IPS-11a (cell line): ENCODE data around the gene CENPB.

Experiments
- H3K4me3 ChIP-seq: one replicate; pipeline ENCODE4 v1.5.1; 2013; ENCODE audit warnings: low read depth, low read length, control low read depth

CENPB gene

GRCh38 chr20:3751305-3751674, 35.2 kb downstream of the CENPB start:
- peak overlapping the region; percentile 40 for H3K4me3 ChIP-seq

DNA sequence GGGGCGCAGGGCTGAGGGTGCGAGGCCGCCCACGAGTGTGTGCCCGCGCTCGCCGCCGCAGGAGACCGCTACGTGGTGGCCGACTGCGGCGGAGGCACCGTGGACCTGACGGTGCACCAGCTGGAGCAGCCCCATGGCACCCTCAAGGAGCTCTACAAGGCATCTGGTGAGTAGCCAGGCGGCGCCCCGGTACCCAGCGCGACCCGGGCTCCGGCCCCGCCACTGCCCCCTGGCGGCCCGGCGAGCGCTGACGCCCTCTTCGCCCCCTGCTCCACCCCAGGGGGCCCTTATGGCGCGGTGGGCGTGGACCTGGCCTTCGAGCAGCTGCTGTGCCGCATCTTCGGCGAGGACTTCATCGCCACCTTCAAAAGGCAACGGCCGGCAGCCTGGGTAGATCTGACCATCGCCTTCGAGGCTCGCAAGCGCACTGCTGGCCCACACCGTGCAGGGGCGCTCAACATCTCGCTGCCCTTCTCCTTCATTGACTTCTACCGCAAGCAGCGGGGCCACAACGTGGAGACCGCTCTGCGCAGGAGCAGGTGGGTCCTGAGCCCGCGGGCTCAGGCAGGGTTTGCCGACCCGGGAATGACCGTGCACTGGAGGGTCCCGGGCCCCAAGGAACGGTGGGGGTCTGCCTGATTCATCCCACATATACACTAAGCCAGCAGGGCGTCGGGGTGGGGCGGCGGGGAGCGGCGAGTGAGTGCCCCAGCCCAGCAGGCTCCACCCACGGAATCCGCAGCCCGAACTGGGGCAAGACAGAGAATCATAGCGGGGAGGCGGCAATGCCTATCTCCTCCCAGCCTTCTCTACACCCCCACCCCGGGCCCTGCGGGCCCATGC, 36.6 kb downstream of the CENPB start:
- H3K4me3 ChIP-seq = peak overlapping the region; percentile 30

GRCh38 chr20:3749087-3749688, 37.4 kb downstream of the CENPB start:
- H3K4me3 ChIP-seq = peak overlapping the region; percentile 27

GRCh38 chr20:3748073-3748472, 38.5 kb downstream of the CENPB start:
- no peak overlapping the region for H3K4me3 ChIP-seq

GRCh38 chr20:3747471-3747870, 39.1 kb downstream of the CENPB start:
- H3K4me3 ChIP-seq = no peak overlapping the region

DNA sequence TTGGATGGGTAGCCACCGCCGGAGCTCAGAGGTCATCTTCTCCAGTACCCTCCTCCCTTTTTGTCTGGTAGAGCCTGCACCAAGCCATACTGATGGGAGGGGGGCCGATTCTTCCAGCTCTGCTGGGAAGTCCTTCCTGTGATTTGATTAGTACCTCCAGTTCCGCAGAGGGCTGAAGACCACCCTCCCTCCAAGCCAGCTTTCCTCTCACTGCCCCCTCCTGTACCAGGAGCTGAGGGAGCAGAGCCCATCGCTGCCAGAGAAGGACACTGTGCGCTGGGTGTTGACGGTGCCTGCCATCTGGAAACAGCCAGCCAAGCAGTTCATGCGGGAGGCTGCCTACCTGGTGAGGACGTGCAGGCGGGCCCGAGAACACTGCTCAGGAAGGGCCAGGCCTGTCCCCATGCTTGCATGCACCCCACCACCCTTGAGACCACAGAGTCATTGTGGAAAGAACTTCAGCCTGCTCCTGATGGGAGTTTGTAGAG, 40.8 kb downstream of the CENPB start:
- H3K4me3 ChIP-seq = peak overlapping the region; percentile 53

DNA sequence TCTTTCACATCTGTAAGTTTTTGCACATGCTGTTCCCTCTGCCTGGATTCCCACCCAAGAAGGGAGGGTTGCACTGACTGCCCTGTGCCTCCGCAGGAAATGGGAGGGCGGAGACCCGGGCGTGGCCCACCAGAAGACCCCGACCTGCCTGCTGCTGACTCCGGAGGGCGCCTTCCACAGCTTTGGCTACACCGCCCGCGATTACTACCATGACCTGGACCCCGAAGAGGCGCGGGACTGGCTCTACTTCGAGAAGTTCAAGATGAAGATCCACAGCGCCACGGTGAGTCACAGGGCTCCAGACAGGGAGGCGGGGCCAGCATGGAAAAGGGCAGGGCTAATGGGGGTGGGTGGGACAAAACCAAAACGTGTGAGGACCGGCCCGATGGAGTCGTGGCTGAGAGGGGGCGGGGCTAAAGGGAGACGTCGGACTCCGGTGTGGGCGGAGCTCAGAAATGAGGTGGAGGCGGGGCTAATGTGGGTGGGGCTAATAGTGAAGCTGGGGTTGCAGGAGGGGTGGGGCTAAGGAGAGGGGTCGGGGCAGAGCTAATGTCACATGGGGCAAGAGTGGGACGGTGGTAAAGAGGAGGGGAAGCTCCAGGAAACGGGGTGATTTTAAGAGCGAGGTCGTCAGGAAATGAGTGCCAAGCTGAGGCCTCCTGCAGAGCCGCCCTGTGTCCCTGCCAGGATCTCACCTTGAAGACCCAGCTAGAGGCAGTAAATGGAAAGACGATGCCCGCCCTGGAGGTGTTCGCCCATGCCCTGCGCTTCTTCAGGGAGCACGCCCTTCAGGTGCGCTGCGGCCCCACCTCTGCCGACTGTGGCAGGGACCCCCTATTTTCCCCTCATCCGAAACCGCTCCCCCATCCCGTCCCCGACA, 41.5 kb downstream of the CENPB start:
- H3K4me3 ChIP-seq = peak overlapping the region; percentile 55

GRCh38 chr20:3744037-3744436, 42.5 kb downstream of the CENPB start:
- H3K4me3 ChIP-seq = no peak overlapping the region

- no peak overlapping the region for H3K4me3 ChIP-seq
Observed at GRCh38 chr20:3743251-3743650, 43.3 kb downstream of the CENPB start.

DNA sequence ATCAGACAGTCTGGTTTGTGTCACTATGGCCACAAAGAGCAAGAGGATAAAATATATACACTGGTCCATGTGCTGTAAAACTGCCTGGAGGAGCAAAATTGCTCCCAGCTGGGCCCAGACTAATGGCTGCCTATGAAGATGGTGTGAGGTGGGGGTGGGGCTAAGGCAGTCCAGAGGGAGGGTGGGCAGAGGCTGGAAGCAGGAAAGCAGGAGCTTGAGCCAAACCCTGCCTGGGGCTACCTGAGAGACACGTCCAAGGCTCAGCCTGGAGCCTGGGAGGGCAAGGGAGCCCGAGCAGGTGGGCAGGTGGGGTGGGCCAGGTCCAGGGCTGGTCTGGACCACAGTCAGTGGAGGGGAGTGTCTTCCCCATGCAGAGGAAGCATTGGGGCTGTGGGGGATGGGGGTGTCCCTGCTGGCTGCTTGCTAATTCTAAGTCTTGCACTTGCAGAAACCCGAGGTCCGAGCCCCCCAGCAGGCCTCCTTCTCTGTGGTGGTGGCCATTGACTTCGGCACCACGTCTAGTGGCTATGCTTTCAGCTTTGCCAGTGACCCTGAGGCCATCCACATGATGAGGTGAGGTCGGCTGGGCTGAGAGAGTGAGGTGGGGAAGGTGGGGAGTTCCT, 44.6 kb downstream of the CENPB start:
- no peak overlapping the region for H3K4me3 ChIP-seq

GRCh38 chr20:3740615-3741301, 45.8 kb downstream of the CENPB start:
- no peak overlapping the region for H3K4me3 ChIP-seq

- no peak overlapping the region for H3K4me3 ChIP-seq
Observed at GRCh38 chr20:3739926-3740451, 46.6 kb downstream of the CENPB start.

- H3K4me3 ChIP-seq = no peak overlapping the region
Observed at GRCh38 chr20:3739054-3739925, 47.2 kb downstream of the CENPB start.

GRCh38 chr20:3738111-3739053, 48.2 kb downstream of the CENPB start:
- no peak overlapping the region for H3K4me3 ChIP-seq

GRCh38 chr20:3735768-3736167, 50.8 kb downstream of the CENPB start:
- H3K4me3 ChIP-seq = no peak overlapping the region

- H3K4me3 ChIP-seq = no peak overlapping the region
Observed at GRCh38 chr20:3734111-3734843, 52.3 kb downstream of the CENPB start.
